PC-3 (cell line): Measurements from ENCODE around the gene PLA2G4F.

Experiments
- CTCF ChIP-seq: fragments of 300-600 bp; sonication (generic); conservative IDR thresholded peaks from 2 replicates; pipeline ENCODE4 v1.5.1; 2017; ENCODE audit warnings: antibody characterized with exemption, low read depth, mild to moderate bottlenecking, low read length
- EZH2 ChIP-seq: fragments of 300-600 bp; sonication (generic); IDR thresholded peaks from one replicate; pipeline ENCODE4 v1.6.1; 2017; ENCODE audit warnings: antibody characterized with exemption, mild to moderate bottlenecking, low read length; ENCODE audit not compliant: unreplicated experiment

- no peak for TF ChIP-seq CTCF
- no peak for TF ChIP-seq EZH2
These were observed 59.4 kb downstream of the PLA2G4F start for GRCh38 chr15:42097018-42097417.
